Stomach (tissue), 9 donors: Measurements from ENCODE around the gene TBC1D14. TPM values are rescaled to one million over a fixed set of nuclear protein-coding genes. Genes with fewer than 3 reads are reported as not detected.

Experiments used
- DNase-seq, 2 donors: peaks; one replicate each; pipeline versions ENCODE4 v3.0.0 to v3.0.0-alpha.2; 2013 to 2019
- H3K27ac ChIP-seq, 5 donors: fragments of 200-600 bp in 4 of 5; sonication (generic) in 4 of 5; one replicate each; pipeline ENCODE4 v1.5.1; 2013 to 2019; ENCODE audit warnings: mild to moderate bottlenecking in 1 of 5, moderate library complexity in 1 of 5
- H3K27me3 ChIP-seq, 3 donors: fragments of 200-600 bp; sonication (generic); one replicate each; pipeline ENCODE4 v1.5.1; 2017 to 2019; ENCODE audit warnings: mixed run types in 1 of 3
- H3K36me3 ChIP-seq, 4 donors: fragments of 200-600 bp; sonication (generic); 1 replicate in 3 of 4; 2 replicates in 1 of 4; pipeline ENCODE4 v1.5.1; 2016 to 2019
- H3K4me1 ChIP-seq, 4 donors: fragments of 200-600 bp; sonication (generic); one replicate each; pipeline ENCODE4 v1.5.1; 2016 to 2019
- H3K4me3 ChIP-seq, 4 donors: fragments of 200-600 bp; sonication (generic) in 3 of 4; one replicate each; pipeline ENCODE4 v1.5.1; 2016 to 2019; ENCODE audit warnings: mild to moderate bottlenecking in 1 of 4
- H3K9me3 ChIP-seq, 4 donors: fragments of 200-600 bp; sonication (generic); one replicate each; pipeline ENCODE4 v1.5.1; 2016 to 2019
- CTCF ChIP-seq, 7 experiments: fragments of 450-650 bp in 4 of 7; fragments of 200-600 bp in 3 of 7; sonication (generic) in 3 of 7; IDR thresholded peaks; one replicate each; pipeline ENCODE4 v1.5.1; 2016 to 2019; ENCODE audit warnings: antibody characterized with exemption in 7 of 7, control low read depth in 2 of 7, mild to moderate bottlenecking in 1 of 7
- EP300 ChIP-seq: sonication (generic); formaldehyde crosslinking; IDR thresholded peaks from one replicate; pipeline ENCODE4 v1.6.1; 2017; ENCODE audit warnings: antibody characterized with exemption
- POLR2A ChIP-seq, 4 donors: fragments of 450-650 bp; IDR thresholded peaks; one replicate each; pipeline ENCODE4 v1.6.1; 2016; ENCODE audit warnings: antibody characterized with exemption in 4 of 4, control low read depth in 2 of 4, mild to moderate bottlenecking in 1 of 4, moderate library complexity in 1 of 4
- POLR2AphosphoS5 ChIP-seq, 3 donors: sonication (generic); formaldehyde crosslinking; IDR thresholded peaks; one replicate each; pipeline ENCODE4 v1.6.1; 2016; ENCODE audit warnings: antibody characterized with exemption in 3 of 3
- WGBS, 5 donors: extraction: QIAGEN DNeasy Blood & Tissue Kit in 3 of 5; methylation state at CpG; one replicate each; pipeline versions ENCODE4 v1.1.5 to v1.1.7; 2013 to 2018; 5-methylcytosine and 5-hydroxymethylcytosine counted together
- intact Hi-C: fragments of 100-400 bp; cut with DNase I; formaldehyde crosslinking; loops from one replicate; pipeline ENCODE4 v1.15.1; 2023; ENCODE audit warnings: low total_unique reads
- polyA plus RNA-seq, 3 donors: library from polyadenylated mRNA; stranded (reverse); fragments of 200-250 nt; gene quantifications; one replicate each; pipeline ENCODE4 v1.2.3, GENCODE V29; 2013
- total RNA-seq, 5 donors: library from RNA; depleted of rRNA; stranded (reverse); fragments of >200 nt; gene quantifications; one replicate each; pipeline versions ENCODE4 v1.1.0 to v1.2.3, GENCODE V29; 2014 to 2016
- donor health status: healthy with polysubstance abuse.
- donor health status: Bipolar disorder and iron deficiency.
- donor health status: healthy.

Gene TBC1D14
- total and polyA plus RNA-seq, 8 donors = 19.5 to 72.4 (median 40.4) TPM

DNA sequence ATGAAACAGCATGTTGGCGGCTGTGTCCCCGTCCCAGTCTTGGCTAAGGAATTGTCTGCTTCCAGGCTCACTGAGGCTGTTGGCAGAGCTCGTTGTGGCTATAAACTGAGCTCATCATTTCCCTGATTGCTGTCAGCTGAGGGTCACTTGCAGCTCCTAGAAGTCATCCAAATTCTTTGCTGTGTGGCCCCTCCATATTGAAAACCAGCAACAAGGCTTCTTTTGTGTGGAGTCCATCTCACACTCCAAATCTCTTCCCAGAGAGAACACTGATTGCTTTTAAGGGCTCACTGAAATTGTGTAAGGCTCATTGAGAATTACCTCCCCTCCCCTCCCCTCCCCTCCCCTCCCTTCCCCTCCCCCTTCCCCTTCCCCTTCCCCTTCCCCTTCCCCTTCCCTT lies 23.3 kb downstream of the TBC1D14 start:
- TF ChIP-seq POLR2A (IDR thresholded peaks at IDR 0.05) (no peak), EP300 (no peak), POLR2AphosphoS5 (IDR thresholded peaks at IDR 0.05) (no peak), CTCF (IDR thresholded peaks at IDR 0.05) (no peak)
- Histone ChIP-seq H3K36me3 (peaks cover 0 to 9% (median 1%) of the 10 kb centered on the region in 4 donors), H3K4me3 (no peak overlapping the region)

DNA sequence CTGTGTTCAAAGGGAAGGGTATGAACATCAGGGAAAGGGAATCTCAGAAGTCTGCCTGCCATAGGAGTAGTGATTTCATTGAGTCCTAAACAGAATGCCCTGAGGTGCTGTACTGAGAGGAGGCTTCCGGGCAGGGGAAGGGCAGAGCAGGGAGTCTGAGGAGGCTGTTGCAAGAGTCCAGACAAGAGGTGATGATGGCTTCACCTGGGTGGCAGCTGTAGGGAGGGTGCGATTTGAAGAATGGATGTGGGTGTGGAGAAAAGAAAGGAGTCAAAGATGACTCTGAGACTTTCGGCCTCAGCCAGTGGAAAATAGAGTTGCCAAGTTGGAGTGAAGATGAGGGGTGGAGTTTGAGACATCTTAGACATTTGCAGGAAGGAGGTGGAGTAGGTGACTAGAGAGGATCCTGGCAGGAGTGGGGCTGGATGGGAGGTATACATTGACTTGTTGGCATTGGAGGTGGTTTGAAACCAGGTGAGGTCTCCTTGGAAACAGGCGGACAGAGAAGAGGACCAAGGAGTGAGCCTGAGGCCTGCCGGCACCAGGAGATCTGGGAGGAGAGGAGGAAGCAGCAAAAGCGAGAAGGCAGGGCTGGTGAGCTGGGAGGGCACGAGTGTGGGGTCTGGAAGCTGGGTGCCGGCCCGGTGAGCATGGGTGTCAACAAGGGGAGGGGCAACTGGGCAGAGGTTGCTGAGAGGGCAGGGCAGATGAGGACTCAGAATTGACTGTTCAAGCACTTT lies 24.2 kb downstream of the TBC1D14 start:
- Histone ChIP-seq H3K27me3 (no peaks in the 10 kb centered on the region), H3K4me1 (peaks cover 11 to 65% (median 41%) of the 10 kb centered on the region in 4 donors), H3K36me3 (peaks cover 0 to 14% (median 5%) of the 10 kb centered on the region in 4 donors), H3K9me3 (no peaks in the 10 kb centered on the region), H3K27ac (no peak overlapping the region), H3K4me3 (no peak overlapping the region)
- WGBS, 5 donors = 93 to 99% (median 94%) methylated on average over 9 of the region's 9 CpGs
- TF ChIP-seq POLR2AphosphoS5 (IDR thresholded peaks at IDR 0.05) (no peak), EP300 (no peak), CTCF (IDR thresholded peaks at IDR 0.05) (no peak), POLR2A (IDR thresholded peaks at IDR 0.05) (no peak)
- intact Hi-C loops = no loop called here
- no peak for DNase-seq

More for the DNA sequence above, 23.3 kb downstream of the TBC1D14 start:
- Histone ChIP-seq H3K27ac (no peak overlapping the region), H3K9me3 (no peaks in the 10 kb centered on the region), H3K27me3 (no peaks in the 10 kb centered on the region), H3K4me1 (peaks cover 11 to 65% (median 38%) of the 10 kb centered on the region in 4 donors)
- DNase-seq = no peak
- 89 to 95% (median 94%) methylated on average over 3 of the region's 3 CpGs for WGBS, 5 donors
- intact Hi-C loops = no loop called here

- no peak for TF ChIP-seq POLR2A (IDR thresholded peaks at IDR 0.05)
- TF ChIP-seq CTCF (IDR thresholded peaks at IDR 0.05) = no peak
- no peak for TF ChIP-seq POLR2AphosphoS5 (IDR thresholded peaks at IDR 0.05)
- no peak for TF ChIP-seq EP300
- intact Hi-C loops = no loop called here
- Histone ChIP-seq H3K36me3 (peaks cover 0 to 25% (median 12%) of the 10 kb centered on the region in 4 donors), H3K9me3 (no peaks in the 10 kb centered on the region), H3K27ac (no peak overlapping the region), H3K4me3 (no peak overlapping the region), H3K27me3 (no peaks in the 10 kb centered on the region), H3K4me1 (peaks cover 17 to 65% (median 38%) of the 10 kb centered on the region in 4 donors)
- no peak for DNase-seq
- 63 to 91% (median 75%) methylated on average over 4 of the region's 4 CpGs for WGBS, 5 donors
Measured at GRCh38 chr4:6935965-6936364, 26.3 kb downstream of the TBC1D14 start.

DNA sequence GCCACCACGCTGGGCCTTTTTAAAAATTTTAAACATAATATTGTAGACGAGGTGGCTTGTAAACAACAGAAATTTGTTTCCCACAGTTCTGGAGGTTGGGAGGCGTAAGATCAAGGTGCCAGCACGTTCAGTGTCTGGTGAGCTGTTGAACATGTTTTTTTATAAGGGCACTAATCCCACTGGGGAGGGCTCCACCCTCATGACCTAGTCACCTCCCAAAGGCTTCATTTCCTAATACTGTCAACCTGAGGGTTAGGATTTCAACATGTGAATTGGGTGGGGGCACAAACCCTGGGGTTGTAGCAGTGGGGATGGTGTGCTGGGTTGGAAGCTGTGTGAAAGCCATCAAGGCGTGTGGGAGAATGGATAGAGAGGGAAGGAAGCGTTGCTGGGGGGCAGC lies 27.6 kb downstream of the TBC1D14 start:
- H3K9me3 ChIP-seq = no peaks in the 10 kb centered on the region
- H3K27ac ChIP-seq = peak overlapping the region in 3 of 5 donors; percentile 16 to 84 (median 79)
- intact Hi-C loops = no loop called here
- no peaks in the 10 kb centered on the region for H3K27me3 ChIP-seq
- peaks cover 0 to 25% (median 12%) of the 10 kb centered on the region in 4 donors for H3K36me3 ChIP-seq
- no peak for TF ChIP-seq POLR2AphosphoS5 (IDR thresholded peaks at IDR 0.05)
- TF ChIP-seq CTCF (IDR thresholded peaks at IDR 0.05) = no peak
- TF ChIP-seq POLR2A (IDR thresholded peaks at IDR 0.05) = no peak
- no peak for TF ChIP-seq EP300
- WGBS, 5 donors = 76 to 98% (median 89%) methylated on average over 6 of the region's 6 CpGs
- no peak for DNase-seq
- no peak overlapping the region for H3K4me3 ChIP-seq
- peaks cover 21 to 72% (median 46%) of the 10 kb centered on the region in 4 donors for H3K4me1 ChIP-seq
